WI38 (cell line): Measurements from ENCODE around the gene SPX.

Experiments used
- H3K4me3 ChIP-seq: 2 replicates; pipeline ENCODE4 v1.5.1; 2011; ENCODE audit warnings: low read depth, mild to moderate bottlenecking, control low read depth, low read length
- TF ChIP-seq, protein P1 (sequence below): IDR thresholded peaks from 2 replicates; pipeline ENCODE4 v1.5.1; 2012; ENCODE audit warnings: low read depth, mild to moderate bottlenecking, control low read depth, low read length

SPX gene

DNA sequence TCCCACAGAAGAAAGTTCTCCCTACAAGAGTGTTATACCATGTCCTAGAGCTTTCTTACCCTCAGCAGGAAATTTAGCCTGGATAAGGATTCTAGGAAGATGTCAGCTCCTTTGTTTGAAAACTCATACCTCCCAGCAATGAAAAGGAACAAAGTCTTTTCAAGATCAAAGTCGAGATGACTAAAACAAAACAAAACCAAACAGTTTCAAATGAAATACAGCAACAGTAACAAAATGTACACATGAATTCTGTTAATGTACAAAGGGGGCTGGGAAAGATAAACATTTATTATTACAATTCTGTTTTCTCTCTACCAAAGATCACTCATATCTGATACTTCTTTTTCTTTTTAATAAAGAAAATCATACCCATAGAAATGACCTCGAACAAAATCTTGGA is 36.8 kb downstream of the SPX start:
- TF ChIP-seq, protein P1, sequence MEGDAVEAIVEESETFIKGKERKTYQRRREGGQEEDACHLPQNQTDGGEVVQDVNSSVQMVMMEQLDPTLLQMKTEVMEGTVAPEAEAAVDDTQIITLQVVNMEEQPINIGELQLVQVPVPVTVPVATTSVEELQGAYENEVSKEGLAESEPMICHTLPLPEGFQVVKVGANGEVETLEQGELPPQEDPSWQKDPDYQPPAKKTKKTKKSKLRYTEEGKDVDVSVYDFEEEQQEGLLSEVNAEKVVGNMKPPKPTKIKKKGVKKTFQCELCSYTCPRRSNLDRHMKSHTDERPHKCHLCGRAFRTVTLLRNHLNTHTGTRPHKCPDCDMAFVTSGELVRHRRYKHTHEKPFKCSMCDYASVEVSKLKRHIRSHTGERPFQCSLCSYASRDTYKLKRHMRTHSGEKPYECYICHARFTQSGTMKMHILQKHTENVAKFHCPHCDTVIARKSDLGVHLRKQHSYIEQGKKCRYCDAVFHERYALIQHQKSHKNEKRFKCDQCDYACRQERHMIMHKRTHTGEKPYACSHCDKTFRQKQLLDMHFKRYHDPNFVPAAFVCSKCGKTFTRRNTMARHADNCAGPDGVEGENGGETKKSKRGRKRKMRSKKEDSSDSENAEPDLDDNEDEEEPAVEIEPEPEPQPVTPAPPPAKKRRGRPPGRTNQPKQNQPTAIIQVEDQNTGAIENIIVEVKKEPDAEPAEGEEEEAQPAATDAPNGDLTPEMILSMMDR, result no peak
- no peak overlapping the region for H3K4me3 ChIP-seq

DNA sequence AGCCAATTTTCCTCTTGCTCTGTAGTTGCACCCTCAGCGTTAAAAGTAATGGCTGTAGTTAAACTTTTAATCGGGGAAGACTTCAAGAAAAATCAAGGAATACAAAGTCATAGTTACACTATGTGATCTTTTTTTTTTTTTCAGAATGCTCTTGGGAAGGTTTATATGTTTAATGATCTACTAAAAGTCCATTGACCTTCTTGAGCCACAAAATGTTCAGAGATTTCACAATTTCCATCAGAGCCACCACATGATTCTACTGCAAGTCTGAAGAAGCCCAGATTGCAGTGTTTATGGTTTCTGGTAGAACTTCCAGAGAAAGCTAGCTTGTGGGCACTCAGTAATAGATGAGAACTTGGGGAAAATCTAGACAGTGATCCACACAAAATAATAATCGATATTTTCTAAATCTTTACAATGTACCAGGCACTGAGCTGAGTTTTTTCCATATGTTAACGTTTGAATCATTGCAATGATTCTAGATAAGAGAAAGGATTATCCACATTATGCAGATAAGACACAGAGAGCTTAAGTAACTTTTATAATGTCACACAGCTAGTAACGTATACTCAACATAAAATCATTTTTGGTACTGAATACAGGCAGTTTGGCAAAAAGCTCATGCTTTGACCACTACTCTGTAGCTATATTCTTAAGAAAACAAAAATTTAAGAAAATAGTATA is 40.3 kb downstream of the SPX start:
- no peak overlapping the region for H3K4me3 ChIP-seq
- TF ChIP-seq, protein P1, result no peak

DNA sequence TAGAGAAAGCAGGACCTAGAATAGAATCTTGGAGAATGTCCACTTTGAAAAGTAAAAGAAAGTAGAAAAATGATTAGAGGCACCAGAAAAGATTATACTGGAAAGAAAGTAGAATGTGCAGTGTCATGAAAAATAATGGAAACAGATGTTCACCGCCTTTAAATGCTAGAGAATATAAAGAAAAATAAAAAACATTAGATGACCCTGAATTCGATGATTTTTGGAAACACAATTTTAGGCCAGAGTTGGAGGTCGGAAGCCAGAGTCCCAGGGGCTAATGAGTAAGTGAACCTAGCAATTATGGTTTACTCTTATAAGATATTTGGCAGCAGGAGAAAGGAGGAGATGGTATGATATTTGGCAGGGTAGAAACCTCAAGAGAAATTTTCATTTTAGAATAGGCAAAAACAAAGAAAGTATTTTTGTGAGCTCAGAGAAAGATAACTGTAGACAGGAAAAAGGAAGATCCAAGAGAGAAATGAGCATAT is 40.9 kb downstream of the SPX start:
- TF ChIP-seq, protein P1, result no peak
- no peak overlapping the region for H3K4me3 ChIP-seq

DNA sequence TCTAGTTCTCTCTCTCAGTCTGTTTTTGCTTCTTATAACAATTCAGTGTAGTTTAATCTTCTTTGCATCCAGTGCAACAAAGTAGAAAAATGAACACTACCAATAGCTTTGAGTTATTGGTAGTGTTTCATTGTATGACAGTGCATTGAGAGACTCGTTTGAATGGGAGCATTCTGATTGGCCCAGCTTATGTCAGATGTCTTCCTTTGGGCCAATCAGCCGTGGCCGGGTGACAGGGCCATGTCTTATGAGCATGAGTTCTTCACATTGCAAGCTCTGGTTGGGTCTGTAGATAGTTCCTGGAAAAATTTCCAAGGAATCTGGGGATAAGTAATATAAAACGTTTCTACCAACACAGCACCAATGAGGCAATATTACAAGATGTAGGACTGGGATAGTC is 42.0 kb downstream of the SPX start:
- no peak overlapping the region for H3K4me3 ChIP-seq
- TF ChIP-seq, protein P1, result no peak

DNA sequence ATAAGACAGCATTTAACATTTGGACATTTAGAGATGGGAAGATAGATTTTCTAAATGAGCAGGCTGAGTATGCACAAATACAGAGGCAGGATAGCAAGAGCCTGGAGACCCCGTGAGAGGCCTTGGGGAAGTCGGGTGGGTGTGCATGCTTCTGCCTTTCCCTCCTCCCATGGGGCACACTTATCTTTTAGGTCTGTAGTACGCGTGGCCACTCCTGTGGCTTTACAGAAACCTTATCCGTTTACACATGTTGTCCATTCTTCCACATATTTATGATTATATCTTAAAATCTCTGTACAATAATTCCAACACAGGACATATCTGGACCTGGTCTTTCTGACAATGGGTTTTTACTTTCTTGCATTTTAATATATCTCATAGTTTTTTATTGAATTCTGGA is 45.0 kb downstream of the SPX start:
- no peak overlapping the region for H3K4me3 ChIP-seq
- TF ChIP-seq, protein P1, result no peak

DNA sequence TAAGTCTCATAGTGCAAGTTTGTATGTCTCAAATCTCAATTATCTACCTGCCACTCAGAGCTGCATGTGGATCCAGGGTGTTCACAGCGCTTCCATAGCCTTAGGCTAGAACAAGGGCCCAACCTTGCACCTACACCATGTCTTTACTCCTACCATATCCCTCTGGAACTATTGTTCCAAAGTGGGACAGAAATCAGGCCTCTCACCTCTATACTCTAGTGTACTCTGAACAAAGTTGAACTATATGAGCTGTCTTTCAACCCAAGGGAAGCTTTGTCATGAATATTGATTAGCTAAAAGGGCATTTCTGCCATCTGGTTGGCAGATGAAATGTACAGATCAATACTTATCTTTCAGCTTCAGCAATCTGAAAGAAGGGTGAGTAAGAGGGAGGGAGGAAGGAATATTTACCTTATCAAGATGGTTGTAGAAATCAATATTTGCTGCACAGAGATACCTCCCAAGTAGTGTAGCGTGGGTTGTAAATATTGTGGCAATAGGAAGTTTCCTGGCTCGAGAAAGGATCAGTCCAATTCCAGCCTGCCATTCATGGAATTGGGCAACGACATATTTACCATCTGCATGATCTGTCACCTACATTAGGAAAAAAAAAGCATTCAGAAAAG is 47.8 kb downstream of the SPX start:
- TF ChIP-seq, protein P1, result no peak
- H3K4me3 ChIP-seq, result no peak overlapping the region

DNA sequence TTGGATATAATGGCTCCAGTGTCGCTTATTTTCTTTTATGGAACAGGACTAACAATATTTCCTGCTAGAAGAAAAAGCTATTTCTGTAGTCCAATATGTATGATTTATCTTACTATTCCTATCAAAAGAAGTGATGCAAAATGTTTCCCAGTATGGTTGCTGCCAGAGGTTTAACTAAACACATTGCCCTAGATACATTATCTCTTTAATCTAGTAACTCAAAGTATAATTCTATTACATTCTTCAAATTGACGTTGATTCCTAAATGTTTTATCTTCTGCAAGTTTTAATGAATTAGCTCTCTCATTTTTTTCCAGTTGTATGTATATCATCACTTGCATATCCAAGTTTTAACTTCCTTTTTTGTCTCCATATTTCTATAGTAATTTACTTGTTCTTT is 50.3 kb downstream of the SPX start:
- H3K4me3 ChIP-seq, result no peak overlapping the region
- TF ChIP-seq, protein P1, result no peak
